Measurements from ENCODE around the gene CCL28.
"Not testable (repeated sequence)": the region's sequence is repeated elsewhere in the genome, so short reads cannot be mapped to it uniquely, and the experiment has no call there.

Gene CCL28

GRCh38 chr5:43429706-43430105, 17.5 kb upstream of the CCL28 start:
- no peaks in the 10 kb centered on the region for H3K9me2 ChIP-seq (replicated peaks; ENCODE audit: control insufficient read depth, low read length)
- no peaks in the 10 kb centered on the region for H3F3A ChIP-seq (ENCODE audit: control insufficient read depth, insufficient read depth)
- H4K20me1 ChIP-seq (ENCODE audit: control insufficient read depth, insufficient read depth, low read depth, low read length), result no peaks in the 10 kb centered on the region
- no peak overlapping the region for H3K4me2 ChIP-seq (ENCODE audit: low read length)
- no peaks in the 10 kb centered on the region for H3K9me3 ChIP-seq (ENCODE audit: control insufficient read depth, insufficient read depth, low read length)
- no peak overlapping the region for H3K27ac ChIP-seq (ENCODE audit: low read depth, low read length)
- no peaks in the 10 kb centered on the region for H3K79me2 ChIP-seq (ENCODE audit: control insufficient read depth, low read length)
- H3K4me1 ChIP-seq (ENCODE audit: control insufficient read depth, low read length), result no peaks in the 10 kb centered on the region
- no peaks in the 10 kb centered on the region for H3K27me3 ChIP-seq (ENCODE audit: control insufficient read depth, low read length)
- no peak overlapping the region for H3K4me3 ChIP-seq (ENCODE audit: low read length)
- TF ChIP-seq EZH2phosphoT487 (IDR thresholded peaks at IDR 0.05; ENCODE audit: borderline replicate concordance, low read length), result no peak
- no peak for TF ChIP-seq CTCF (IDR thresholded peaks at IDR 0.05; ENCODE audit: low read depth, low read length, poor library complexity, severe bottlenecking)
- no peaks in the 10 kb centered on the region for H3K36me3 ChIP-seq (ENCODE audit: control insufficient read depth, low read length)

GRCh38 chr5:43429016-43429415, 16.8 kb upstream of the CCL28 start:
- H3K27ac ChIP-seq (ENCODE audit: low read depth, low read length), result no peak overlapping the region
- H3K27me3 ChIP-seq (ENCODE audit: control insufficient read depth, low read length), result no peaks in the 10 kb centered on the region
- H3K36me3 ChIP-seq (ENCODE audit: control insufficient read depth, low read length), result no peaks in the 10 kb centered on the region
- no peaks in the 10 kb centered on the region for H3K9me2 ChIP-seq (replicated peaks; ENCODE audit: control insufficient read depth, low read length)
- H4K20me1 ChIP-seq (ENCODE audit: control insufficient read depth, insufficient read depth, low read depth, low read length), result no peaks in the 10 kb centered on the region
- H3K4me3 ChIP-seq (ENCODE audit: low read length), result no peak overlapping the region
- TF ChIP-seq CTCF (IDR thresholded peaks at IDR 0.05; ENCODE audit: low read depth, low read length, poor library complexity, severe bottlenecking), result no peak
- TF ChIP-seq EZH2phosphoT487 (IDR thresholded peaks at IDR 0.05; ENCODE audit: borderline replicate concordance, low read length), result no peak
- no peaks in the 10 kb centered on the region for H3F3A ChIP-seq (ENCODE audit: control insufficient read depth, insufficient read depth)
- no peaks in the 10 kb centered on the region for H3K4me1 ChIP-seq (ENCODE audit: control insufficient read depth, low read length)
- no peaks in the 10 kb centered on the region for H3K79me2 ChIP-seq (ENCODE audit: control insufficient read depth, low read length)
- H3K9me3 ChIP-seq (ENCODE audit: control insufficient read depth, insufficient read depth, low read length), result no peaks in the 10 kb centered on the region
- no peak overlapping the region for H3K4me2 ChIP-seq (ENCODE audit: low read length)

- H3F3A ChIP-seq (ENCODE audit: control insufficient read depth, insufficient read depth), result no peaks in the 10 kb centered on the region
- no peaks in the 10 kb centered on the region for H3K9me2 ChIP-seq (replicated peaks; ENCODE audit: control insufficient read depth, low read length)
- no peaks in the 10 kb centered on the region for H3K4me1 ChIP-seq (ENCODE audit: control insufficient read depth, low read length)
- TF ChIP-seq CTCF (IDR thresholded peaks at IDR 0.05; ENCODE audit: low read depth, low read length, poor library complexity, severe bottlenecking) (no peak), EZH2phosphoT487 (IDR thresholded peaks at IDR 0.05; ENCODE audit: borderline replicate concordance, low read length) (no peak)
- H3K9me3 ChIP-seq (ENCODE audit: control insufficient read depth, insufficient read depth, low read length), result no peaks in the 10 kb centered on the region
- H3K36me3 ChIP-seq (ENCODE audit: control insufficient read depth, low read length), result no peaks in the 10 kb centered on the region
- H3K4me2 ChIP-seq (ENCODE audit: low read length), result no peak overlapping the region
- H3K27me3 ChIP-seq (ENCODE audit: control insufficient read depth, low read length), result no peaks in the 10 kb centered on the region
- no peak overlapping the region for H3K27ac ChIP-seq (ENCODE audit: low read depth, low read length)
- H3K4me3 ChIP-seq (ENCODE audit: low read length), result no peak overlapping the region
- H4K20me1 ChIP-seq (ENCODE audit: control insufficient read depth, insufficient read depth, low read depth, low read length), result no peaks in the 10 kb centered on the region
- H3K79me2 ChIP-seq (ENCODE audit: control insufficient read depth, low read length), result no peaks in the 10 kb centered on the region
Measured at GRCh38 chr5:43427306-43427705, 15.1 kb upstream of the CCL28 start.

- Histone ChIP-seq H3K79me2 (ENCODE audit: control insufficient read depth, low read length) (no peaks in the 10 kb centered on the region), H3K4me1 (ENCODE audit: control insufficient read depth, low read length) (no peaks in the 10 kb centered on the region), H3K9me2 (replicated peaks; ENCODE audit: control insufficient read depth, low read length) (no peaks in the 10 kb centered on the region), H3K4me3 (ENCODE audit: low read length) (no peak overlapping the region), H4K20me1 (ENCODE audit: control insufficient read depth, insufficient read depth, low read depth, low read length) (no peaks in the 10 kb centered on the region), H3K36me3 (ENCODE audit: control insufficient read depth, low read length) (no peaks in the 10 kb centered on the region), H3K9me3 (ENCODE audit: control insufficient read depth, insufficient read depth, low read length) (no peaks in the 10 kb centered on the region), H3K4me2 (ENCODE audit: low read length) (no peak overlapping the region), H3K27ac (ENCODE audit: low read depth, low read length) (no peak overlapping the region), H3F3A (ENCODE audit: control insufficient read depth, insufficient read depth) (no peaks in the 10 kb centered on the region), H3K27me3 (ENCODE audit: control insufficient read depth, low read length) (no peaks in the 10 kb centered on the region)
- TF ChIP-seq EZH2phosphoT487 (IDR thresholded peaks at IDR 0.05; ENCODE audit: borderline replicate concordance, low read length) (no peak), CTCF (IDR thresholded peaks at IDR 0.05; ENCODE audit: low read depth, low read length, poor library complexity, severe bottlenecking) (no peak)
Measured at GRCh38 chr5:43425983-43426382, 13.8 kb upstream of the CCL28 start.

GRCh38 chr5:43423086-43423485, 10.9 kb upstream of the CCL28 start:
- not testable (repeated sequence) for H3K9me3 ChIP-seq (ENCODE audit: control insufficient read depth, insufficient read depth, low read length); H3F3A ChIP-seq (ENCODE audit: control insufficient read depth, insufficient read depth); H3K9me2 ChIP-seq (replicated peaks; ENCODE audit: control insufficient read depth, low read length); H3K79me2 ChIP-seq (ENCODE audit: control insufficient read depth, low read length); H3K27me3 ChIP-seq (ENCODE audit: control insufficient read depth, low read length); H3K4me3 ChIP-seq (ENCODE audit: low read length); H4K20me1 ChIP-seq (ENCODE audit: control insufficient read depth, insufficient read depth, low read depth, low read length); H3K4me1 ChIP-seq (ENCODE audit: control insufficient read depth, low read length); H3K4me2 ChIP-seq (ENCODE audit: low read length); H3K36me3 ChIP-seq (ENCODE audit: control insufficient read depth, low read length); H3K27ac ChIP-seq (ENCODE audit: low read depth, low read length)
